ENCODE data around the gene TRABD2B. TPM values are rescaled to one million over a fixed set of nuclear protein-coding genes. Genes with fewer than 3 reads are reported as not detected.

TRABD2B gene
- total and polyA plus RNA-seq, 2 of the 4 experiments (the other 2 are of a cell fraction): not detected

- Histone ChIP-seq H3K23ac (ENCODE audit: low read depth, low read length) (no peak overlapping the region), H4K91ac (ENCODE audit: insufficient read depth, low read depth, low read length) (no peak overlapping the region), H3K9me1 (ENCODE audit: insufficient read depth, low read length) (no peaks in the 10 kb centered on the region), H3K4ac (ENCODE audit: low read depth, low read length) (no peak overlapping the region), H2BK120ac (ENCODE audit: low read depth, low read length) (no peak overlapping the region), H2AK9ac (replicated peaks; ENCODE audit: low read depth, low read length, poor library complexity) (no peak overlapping the region), H4K20me1 (ENCODE audit: insufficient read depth, low read length) (no peaks in the 10 kb centered on the region), H2AFZ (replicated peaks; ENCODE audit: low read length, poor library complexity) (no peak overlapping the region), H3K14ac (replicated peaks; ENCODE audit: low read depth, low read length) (no peak overlapping the region), H3K4me2 (ENCODE audit: low read depth, low read length) (no peak overlapping the region), H4K5ac (ENCODE audit: low read depth, low read length) (no peak overlapping the region), H3K9me3 (ENCODE audit: control insufficient read depth, insufficient read depth, low read length) (no peaks in the 10 kb centered on the region), H3K27me3 (ENCODE audit: control insufficient read depth, insufficient read depth, low read length) (no peaks in the 10 kb centered on the region), H3K4me3 (ENCODE audit: insufficient read depth, low read depth, low read length) (no peak overlapping the region), H3K4me1 (ENCODE audit: control insufficient read depth, insufficient read depth, low read length) (no peaks in the 10 kb centered on the region), H2BK15ac (ENCODE audit: low read depth, low read length) (no peak overlapping the region), H2BK5ac (ENCODE audit: low read depth, low read length, poor library complexity, severe bottlenecking) (no peak overlapping the region), H2AK5ac (ENCODE audit: low read depth, low read length) (no peak overlapping the region), H3K79me1 (ENCODE audit: low read depth in 1 of 2, low read length in 2 of 2) (no peaks in the 10 kb centered on the region), H3K18ac (ENCODE audit: low read depth, low read length) (no peak overlapping the region), H4K8ac (ENCODE audit: low read depth in 2 of 2, low read length in 2 of 2) (no peak overlapping the region), H3K36me3 (ENCODE audit: control insufficient read depth, insufficient read depth, low read length) (no peaks in the 10 kb centered on the region), H3K56ac (ENCODE audit: extremely low read depth, insufficient read depth, low read length) (no peak overlapping the region), H2BK20ac (ENCODE audit: low read depth, low read length) (no peak overlapping the region), H3K27ac (ENCODE audit: insufficient read depth, low read length) (no peak overlapping the region), H3K9ac (ENCODE audit: low read depth, low read length) (no peak overlapping the region)
- in situ Hi-C loops (cut with MboI; ENCODE audit: low sequenced_read_pairs) (no loop called here), intact Hi-C loops (cut with micrococcal nuclease) (no loop called here), dilution Hi-C loops (cut with HindIII; ENCODE audit: low sequenced_read_pairs, unreplicated experiment) (no loop called here)
- TF ChIP-seq CTCF (conservative IDR thresholded peaks at IDR 0.05; ENCODE audit: low read depth, low read length): no peak
- TF ChIP-seq MAFK (IDR thresholded peaks at IDR 0.05; ENCODE audit: low read depth, low read length): no peak
- no peak for TF ChIP-seq RFX5 (IDR thresholded peaks at IDR 0.05; ENCODE audit: low read depth, low read length)
- no peak for TF ChIP-seq MAZ (IDR thresholded peaks at IDR 0.05; ENCODE audit: borderline replicate concordance, low read depth, low read length)
- no peak for TF ChIP-seq USF2 (IDR thresholded peaks at IDR 0.05; ENCODE audit: low read depth, low read length)
- TF ChIP-seq NFE2L2 (IDR thresholded peaks at IDR 0.05; ENCODE audit: low read depth, low read length): no peak
- no peak for TF ChIP-seq SMC3 (IDR thresholded peaks at IDR 0.05; ENCODE audit: low read depth, low read length)
- TF ChIP-seq ELK1 (IDR thresholded peaks at IDR 0.05; ENCODE audit: borderline replicate concordance, low read depth, low read length): no peak
- TF ChIP-seq MXI1 (IDR thresholded peaks at IDR 0.05; ENCODE audit: borderline replicate concordance, low read depth, low read length): no peak
- no peak for TF ChIP-seq BHLHE40 (IDR thresholded peaks at IDR 0.05; ENCODE audit: low read depth, low read length)
- whole genome bisulfite sequencing, 2 experiments (ENCODE audit: extremely low coverage in 2 of 2, insufficient read length in 1 of 2): no CpG with 5 or more reads among the region's 4 CpGs
- ChIA-PET POLR2A (ENCODE audit: unreplicated experiment) (no interaction called here), CTCF (no interaction called here)
- ATAC-seq (ENCODE audit: low read depth): no peak
- no peak for DNase-seq
- no TSS peak for BruUV-seq (replicated peaks)
Measured at GRCh38 chr1:47921935-47922415, 75.2 kb downstream of the TRABD2B start.
